Stimulated activated CD8-positive, alpha-beta memory T cell treated with anti-CD3 and anti-CD28 coated beads, Interleukin-15, amount 100 ng/mL, for 48 hours (primary cell): ENCODE data around the gene MMP20.

Experiments
- DNase-seq, 2 donors: peaks; one replicate each; pipeline ENCODE4 v3.0.0-alpha.2; 2020; ENCODE audit warnings: low read depth in 2 of 2

The MMP20 gene

DNA sequence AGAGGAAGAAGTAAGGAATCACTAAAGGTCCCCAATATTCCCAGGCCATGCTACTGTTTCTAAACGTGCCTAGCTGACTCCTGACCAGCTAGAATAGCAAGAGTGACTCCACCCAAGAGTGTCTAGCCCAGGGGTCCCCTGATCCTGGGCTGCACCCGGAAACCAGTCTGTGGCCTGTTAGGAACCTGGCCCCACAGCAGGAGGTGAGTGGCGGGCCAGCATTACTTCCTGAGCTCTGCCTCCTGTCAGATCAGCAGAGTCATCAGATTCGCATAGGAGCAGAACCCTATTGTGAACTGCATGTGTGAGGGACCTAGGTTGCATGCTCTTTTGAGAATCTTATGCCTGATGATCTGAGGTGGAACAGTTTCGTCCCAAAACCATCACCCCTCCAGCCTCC is 2.0 kb downstream of the MMP20 start:
- no peak for DNase-seq

DNA sequence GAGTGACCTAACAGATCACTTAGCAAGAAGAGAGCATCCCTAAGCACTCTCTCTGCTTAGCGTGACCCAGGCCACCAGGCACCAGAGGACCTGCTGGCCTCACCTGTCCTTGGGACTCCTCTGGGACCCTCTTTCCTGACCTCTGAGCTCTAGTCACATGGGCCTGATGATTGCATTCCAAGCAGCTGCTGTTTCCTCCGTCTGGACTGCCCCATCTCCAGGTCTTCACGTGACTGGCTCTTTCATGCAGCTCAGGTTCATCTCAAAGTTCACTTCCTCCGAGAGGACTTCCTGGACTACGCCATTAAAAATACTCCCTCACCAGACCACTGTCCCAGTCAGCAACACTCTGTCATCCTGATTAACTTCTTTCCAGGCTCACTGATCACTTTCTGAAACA is 2.9 kb downstream of the MMP20 start:
- DNase-seq: no peak

DNA sequence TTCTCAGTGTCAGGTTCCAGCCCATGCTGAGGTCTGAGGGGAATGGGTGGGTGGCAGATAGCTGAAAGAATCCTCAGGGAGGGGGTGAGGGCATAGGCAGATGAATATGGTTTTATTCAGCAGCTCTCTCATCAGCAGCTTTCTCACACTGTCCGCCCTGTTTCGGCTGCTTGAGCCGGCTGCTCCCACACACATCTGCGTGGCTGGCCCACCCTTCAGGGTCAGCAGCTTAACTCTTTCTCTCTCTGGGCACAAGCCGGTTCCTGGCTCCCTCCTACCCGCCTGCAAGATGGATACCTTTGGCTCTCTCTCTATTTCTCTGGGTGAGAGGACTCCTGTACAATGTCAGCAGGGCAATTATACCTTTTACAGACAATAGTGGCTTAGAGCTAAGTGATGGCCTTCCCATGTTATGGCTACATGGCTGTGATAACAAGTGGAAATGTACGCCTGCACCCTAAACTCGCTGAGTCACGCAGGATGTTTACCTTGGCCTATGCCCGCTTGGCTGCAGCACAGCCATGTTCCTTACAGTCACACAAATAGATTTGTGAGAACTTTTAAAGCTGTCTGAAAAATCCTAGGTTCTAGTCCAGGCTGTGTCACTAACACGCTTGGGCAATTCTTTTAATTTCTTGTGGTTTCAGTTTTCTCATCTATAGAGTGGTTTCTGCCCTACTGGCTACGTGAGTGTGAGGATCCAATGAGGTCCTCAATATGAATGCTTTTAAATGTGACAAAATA is 4.1 kb downstream of the MMP20 start:
- no peak for DNase-seq

DNA sequence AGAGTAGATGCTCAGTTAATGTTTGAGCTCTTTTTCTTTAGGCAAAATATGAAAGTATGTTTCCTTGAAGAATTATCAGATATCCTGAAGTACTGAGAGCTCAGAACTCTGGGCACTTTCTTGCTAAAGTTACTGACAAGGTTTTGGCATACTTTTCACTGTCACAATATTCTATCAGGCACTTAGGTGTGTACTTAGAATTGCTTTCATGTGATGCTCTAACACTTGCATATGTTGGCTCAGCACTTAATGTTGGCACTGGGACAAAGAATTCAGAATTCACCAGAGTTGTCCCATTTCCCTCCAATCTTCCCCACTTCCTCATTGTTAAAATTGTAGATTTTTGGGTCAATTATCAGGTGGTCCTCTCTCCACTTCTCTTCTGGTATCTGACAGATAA is 5.0 kb downstream of the MMP20 start:
- DNase-seq: no peak

DNA sequence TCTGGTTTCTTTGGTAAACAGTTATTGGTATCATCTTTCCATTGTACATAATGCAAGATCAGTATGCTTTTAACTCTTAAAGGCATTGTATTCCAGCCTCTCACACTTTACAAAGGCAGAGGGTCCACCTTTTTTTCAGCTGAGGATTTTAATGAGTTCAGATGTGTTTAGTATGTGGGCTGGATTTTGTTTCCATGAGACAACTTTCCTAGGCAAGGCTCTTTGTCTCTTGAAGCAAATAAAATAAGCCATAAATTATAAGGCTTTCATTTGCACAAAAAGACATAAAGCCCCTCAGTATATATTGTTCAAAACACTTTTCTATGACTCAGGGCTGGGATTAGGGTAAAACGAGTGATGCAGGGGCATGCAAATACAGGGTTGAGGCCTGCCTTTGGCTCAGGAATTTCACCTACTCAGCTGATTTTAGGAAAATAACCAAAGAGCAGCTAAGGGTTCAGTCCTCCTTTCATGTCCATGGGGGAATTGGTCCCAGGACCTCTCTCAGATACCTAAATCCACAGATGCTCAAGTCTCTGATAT is 7.6 kb downstream of the MMP20 start:
- DNase-seq: no peak

DNA sequence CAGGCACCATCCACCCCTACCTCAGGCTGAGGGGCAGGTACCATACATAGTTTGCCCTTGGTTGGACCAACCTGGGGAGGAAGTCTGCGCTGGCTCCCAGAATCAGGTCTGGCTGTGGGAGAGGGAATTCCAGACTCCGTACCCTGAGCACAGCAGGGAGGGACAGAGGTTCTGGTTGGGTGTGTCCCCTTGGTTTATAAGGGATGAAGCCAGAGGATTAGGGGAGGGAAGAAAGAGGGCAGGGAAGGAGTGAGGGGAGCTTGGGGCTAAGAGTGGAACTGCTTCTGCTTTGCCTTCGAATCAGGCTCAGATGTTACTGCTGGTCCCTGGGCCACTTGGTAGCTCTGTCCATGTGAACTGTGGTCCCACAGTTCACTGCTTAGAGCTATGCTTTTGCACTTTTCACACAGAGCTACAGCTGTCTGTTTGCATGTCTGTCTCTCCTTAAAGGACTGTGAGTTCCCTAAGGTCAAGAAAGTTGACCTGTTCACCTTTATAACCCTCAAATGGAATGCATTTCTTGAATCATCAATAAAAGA is 9.2 kb downstream of the MMP20 start:
- no peak for DNase-seq

DNA sequence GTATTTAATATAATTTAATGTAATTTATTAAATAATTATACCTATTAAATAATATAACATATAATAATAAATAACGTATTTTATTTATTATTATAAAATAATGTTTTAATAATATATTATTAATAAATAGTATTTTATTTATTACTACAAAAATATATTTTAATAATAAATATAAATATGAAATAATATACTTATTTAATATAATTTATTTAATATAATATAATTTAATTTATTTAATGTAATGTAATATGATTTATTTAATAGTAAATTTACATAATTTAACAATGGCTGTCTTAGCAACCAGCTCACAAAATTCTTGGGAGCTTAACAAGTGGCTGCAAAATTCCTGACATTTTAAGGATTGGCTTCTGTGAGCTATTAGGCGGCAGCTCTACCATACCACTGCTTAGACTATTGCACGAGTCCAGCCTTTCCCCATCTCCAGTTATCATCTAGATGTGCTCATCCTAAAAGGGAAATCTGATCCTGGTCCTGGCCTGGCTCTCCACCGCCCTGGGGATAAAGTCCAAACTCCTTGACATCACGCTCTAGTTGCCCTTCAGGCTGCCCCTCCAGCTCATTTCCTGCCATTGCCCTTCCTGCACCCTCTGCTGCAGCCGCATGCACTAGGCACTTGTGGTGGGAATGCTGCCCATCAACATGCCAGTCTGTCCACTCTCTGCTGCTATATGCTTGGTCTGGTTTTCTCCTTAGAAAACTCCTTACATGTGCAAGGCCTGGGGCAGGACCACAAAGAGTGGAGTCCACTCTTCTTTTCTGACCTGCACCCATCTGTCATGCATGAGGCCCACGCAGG is 9.8 kb downstream of the MMP20 start:
- DNase-seq: no peak

DNA sequence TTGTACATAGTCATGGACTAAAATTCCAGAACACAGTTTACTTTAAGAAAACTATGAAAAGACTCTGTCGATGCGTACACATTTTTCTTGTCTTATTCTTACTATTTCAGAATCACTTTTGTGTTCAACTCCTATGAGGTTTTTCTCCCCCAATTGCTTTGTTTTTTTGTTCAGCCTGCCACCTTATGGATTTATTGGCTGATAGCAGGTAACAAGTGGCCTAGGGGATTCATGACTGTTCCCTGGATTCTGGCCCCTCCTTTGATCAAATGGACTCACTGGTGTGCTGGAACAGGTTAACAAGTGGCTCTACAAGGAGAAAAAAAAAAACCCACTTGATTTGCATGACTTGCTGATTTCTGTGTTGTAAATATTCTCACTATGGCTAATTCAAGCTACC is 10.6 kb downstream of the MMP20 start:
- no peak for DNase-seq

DNA sequence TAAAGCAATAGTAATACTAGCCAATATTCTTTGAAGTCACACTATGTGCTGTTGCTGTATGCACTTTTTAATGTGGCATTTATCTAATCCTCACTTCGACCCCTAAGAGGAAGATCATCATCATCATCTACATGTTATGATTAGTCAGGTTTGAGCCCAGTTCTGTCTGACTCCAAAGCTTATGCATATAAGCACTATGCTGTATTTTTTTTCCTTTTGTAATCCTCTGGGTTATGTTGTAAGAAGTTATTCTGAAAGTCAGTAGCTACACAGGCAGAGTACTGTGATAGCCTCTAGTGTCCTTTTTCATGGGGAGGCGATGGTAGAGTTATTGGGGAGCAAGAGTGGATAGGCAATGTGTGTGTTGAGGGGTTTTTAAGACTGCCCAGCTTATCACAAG is 11.1 kb downstream of the MMP20 start:
- no peak for DNase-seq

DNA sequence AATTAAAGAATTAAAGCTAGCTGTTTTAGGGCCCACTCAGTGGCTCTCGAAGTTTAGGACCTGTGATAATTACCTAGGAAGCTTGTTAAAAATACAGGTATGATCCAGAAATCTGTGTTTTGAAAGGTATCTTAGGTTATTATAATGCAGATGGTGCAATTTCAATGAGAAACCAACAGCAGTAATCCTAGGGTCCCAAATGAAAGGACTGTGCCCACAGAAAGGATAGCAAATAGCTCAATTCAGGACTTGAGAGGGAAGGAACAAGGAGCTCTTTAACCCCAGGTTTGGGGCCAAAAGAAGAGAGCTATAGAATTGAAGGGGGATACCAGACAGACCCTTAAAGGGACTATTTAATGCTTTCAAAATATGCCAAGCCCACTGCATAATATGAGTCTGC is 11.7 kb downstream of the MMP20 start:
- no peak for DNase-seq

DNA sequence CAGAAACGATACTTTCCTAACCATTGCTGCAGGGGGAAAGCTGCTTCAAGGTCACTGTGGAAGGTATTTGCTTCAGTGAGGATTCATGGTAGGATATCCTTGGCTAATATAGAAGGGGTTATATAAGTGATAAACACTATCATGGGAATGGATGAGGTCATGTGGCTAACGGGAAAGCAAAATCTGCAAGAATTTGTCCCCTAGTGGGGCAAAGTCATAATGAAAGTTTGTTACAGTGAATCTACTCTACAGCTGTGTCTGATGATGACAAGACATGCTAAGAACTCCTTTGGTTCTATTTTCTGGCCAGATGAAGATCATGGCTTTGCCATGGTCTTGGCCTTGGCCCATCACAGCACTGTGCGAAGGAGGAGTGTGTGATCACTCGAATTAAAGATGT is 13.8 kb downstream of the MMP20 start:
- no peak for DNase-seq

DNA sequence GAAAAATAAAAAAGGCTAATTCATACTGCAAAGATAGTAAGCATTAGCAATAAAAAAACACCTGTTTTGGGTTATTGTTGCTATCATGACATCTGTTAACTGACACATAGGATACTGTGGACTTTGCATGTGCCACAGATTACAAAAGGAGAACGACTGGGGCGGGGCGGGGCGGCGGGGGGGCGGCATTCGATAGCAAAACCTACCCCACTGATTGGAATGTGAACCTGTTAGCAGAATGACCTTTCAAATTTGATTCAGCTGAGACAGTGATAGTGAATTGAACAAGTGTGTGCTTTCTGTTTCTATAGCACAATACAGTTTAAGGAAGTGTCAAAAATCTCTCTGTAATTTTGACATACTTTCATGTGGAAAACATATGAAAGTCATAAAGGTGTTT is 14.9 kb downstream of the MMP20 start:
- no peak for DNase-seq

DNA sequence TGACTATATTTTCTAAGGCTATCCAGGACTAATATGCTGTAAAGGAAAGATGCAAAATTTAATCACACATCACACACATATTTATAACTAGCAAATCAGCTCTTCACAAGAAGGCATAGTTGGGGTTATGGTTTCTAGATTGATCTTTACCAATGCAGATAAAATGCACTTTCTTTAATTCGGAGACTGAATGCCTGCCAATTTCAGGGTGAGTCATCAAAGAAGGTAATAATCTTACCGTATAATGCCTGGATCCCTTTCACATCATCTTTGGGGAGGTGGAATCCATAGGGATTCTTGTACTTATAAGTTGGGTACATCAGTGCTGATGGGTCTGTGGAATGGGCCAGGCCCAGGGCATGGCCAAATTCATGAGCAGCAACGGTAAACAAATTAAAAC is 16.4 kb downstream of the MMP20 start:
- no peak for DNase-seq

DNA sequence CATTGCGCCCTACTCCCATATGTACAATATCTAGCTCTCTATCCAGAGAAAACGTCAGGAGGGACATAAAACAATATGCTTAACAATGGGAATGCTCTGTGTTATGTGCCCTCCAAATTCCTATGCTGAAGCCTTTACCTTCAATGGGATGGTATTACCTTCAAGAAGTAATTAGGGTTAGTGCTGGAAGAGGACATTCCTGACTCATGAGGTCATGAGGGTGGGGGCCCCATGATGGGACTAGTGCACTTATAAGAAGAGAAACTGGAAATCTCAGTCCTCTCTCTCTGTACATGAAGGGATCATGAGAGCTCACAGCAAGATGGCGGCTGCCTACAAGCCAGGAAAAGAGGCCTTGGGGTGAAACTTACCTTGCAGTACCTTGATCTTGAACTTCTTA is 20.3 kb downstream of the MMP20 start:
- no peak for DNase-seq

DNA sequence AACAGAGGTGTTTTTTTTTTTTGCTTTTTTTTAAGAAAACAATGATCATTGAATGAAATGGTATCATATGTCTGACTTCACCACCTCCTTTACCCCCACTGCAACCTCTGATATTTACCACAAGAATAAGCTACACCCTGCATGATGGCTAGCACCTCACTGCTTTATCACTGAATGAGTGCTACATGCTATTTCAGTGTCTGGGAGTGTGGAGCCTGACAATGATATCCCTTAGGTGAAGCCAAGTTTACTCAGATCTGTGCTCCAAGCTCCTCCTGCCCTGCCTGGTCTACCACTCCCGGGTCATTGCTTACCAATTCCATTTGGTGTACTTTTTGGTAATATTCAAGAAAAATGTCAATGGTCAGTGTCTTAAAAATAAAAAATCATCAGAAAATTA is 21.1 kb downstream of the MMP20 start:
- DNase-seq: no peak

DNA sequence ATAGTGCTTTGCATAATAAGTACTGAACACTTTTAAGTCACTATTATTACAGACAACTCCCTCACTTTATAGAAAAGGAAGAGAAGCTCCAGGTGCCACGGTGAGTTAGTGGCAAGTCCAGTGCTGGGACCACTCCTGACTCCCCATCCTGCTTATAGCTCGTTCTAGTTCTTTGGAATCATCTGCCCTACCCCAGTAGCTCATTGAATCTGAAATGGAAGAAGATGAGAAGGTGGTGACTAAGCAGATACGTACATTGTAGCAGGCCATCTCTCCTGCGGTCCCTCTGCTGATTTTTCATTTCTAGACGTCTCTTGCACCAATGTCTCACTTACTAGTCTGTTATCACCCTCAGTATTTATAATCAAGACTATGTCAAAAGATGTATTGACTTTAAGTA is 21.6 kb downstream of the MMP20 start:
- no peak for DNase-seq

DNA sequence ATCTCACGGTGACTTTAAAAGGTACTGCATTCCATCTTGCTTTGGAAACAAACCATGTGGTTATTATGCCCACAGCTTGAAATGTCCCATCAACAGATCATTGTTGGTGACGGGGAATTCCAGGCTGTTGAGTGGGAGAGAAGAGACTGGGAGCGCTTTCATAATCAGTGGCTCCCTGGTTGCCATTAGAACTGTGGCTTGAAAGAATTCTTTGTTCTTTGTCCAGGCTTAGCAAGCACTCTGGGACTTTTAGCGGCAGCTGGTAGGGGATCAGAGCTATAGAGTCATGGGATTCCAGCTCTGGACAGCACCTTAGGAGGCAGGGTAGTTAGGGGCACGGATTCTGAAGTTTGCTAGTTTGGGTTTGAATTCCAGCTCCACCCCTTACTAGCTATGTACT is 22.0 kb downstream of the MMP20 start:
- no peak for DNase-seq

DNA sequence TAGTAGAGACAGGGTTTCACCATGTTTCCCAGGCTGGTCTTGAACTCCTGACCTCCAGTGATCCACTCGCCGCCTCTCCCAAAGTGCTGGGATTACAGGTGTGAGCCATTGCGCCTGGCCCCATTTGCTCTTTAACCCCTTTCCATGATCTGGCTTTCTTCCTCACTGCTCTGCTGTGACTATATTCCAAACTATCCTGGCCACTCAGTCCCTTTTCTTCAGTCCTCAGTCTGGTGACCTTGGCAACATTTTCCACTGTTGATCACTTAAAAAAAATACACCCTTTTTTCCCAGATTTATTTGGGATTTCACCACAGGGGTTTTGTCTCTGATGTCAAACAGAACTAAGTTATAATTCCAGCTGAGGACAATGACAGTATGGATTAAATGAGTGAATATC is 24.5 kb downstream of the MMP20 start:
- no peak for DNase-seq

DNA sequence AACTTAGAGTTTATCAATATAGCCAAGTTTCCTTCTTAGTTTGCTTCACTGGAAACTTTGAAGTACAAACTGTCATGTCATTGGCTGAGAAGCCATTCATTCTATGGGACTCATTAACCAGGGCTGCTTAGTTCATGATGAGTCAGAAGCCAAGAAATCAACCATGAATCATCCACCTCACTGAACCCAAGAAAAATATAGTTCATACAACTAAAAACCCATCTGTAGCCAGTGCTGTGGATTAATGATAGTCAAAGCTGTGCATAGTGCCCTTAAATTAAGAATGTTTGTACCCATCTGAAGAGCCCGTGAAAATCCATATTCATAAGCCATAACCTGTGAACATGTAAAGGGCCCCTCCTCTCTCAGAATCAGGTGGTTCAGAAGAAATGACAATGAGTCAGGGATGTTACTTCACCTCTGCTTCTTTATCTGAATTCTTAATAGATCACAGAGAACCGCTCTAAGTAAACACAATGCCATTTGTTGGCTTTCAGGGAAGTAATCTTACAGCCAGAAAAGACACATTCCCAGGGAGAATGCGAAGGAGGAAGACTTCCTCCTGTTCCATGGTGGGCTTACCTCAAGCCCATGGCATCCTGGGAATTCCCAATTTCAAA is 25.4 kb downstream of the MMP20 start:
- DNase-seq: no peak

DNA sequence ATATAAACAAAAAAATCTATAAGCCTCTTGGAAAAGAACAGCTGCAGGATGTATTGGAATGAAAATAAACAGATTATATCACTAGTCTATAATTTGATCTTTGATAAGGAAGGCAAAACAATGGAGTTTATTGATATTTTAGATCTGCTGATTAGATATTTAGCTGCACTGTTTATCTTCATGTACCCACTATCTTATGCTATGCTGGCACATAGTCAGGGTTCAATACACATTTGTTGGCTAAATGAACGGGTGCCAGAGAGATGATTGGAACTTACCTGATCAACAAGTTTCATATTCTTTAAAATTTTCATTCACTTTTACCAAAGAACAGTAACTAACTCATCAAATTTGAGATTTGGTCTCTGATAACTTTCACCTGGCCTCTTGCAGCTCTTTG is 26.9 kb downstream of the MMP20 start:
- no peak for DNase-seq

DNA sequence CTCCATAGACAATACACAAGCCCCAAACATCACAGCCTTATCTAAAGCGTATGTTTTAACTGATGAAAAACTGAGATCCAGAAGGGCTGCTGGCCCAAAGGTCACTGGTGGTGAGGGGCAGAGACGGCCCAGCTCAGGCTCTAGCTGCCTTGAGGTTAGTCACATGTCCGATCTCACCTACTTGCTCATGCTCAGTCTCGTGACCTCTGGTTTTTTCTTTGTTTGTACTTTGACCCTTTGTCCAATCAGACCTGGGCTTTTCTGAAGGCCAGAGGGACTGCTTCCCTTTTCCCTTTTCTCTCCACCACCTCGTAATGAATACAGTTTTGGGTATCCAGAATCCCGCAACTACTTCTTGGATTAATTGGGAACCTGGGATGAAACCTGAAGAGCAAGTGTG is 28.6 kb downstream of the MMP20 start:
- DNase-seq: no peak
